Type B pancreatic cell (in vitro differentiated cells): ENCODE data around the gene LRIG2. TPM values are rescaled to one million over a fixed set of nuclear protein-coding genes. Genes with fewer than 3 reads are reported as not detected.
"Not testable (repeated sequence)": the region's sequence is repeated elsewhere in the genome, so short reads cannot be mapped to it uniquely, and the experiment has no call there.

Source experiments
- DNase-seq: peaks from one replicate; pipeline ENCODE4 v3.0.0; 2021; ENCODE audit warnings: mixed read lengths; ENCODE audit not compliant: unreplicated experiment; ENCODE audit errors: extremely low spot score
- H3K27ac Mint-ChIP-seq: 2 replicates; pipeline ENCODE4 v1.8.0; 2021; ENCODE audit warnings: mild to moderate bottlenecking, mixed read lengths
- H3K27me3 Mint-ChIP-seq: 2 replicates; pipeline ENCODE4 v1.8.0; 2021; ENCODE audit warnings: mixed read lengths
- H3K36me3 Mint-ChIP-seq: 2 replicates; pipeline ENCODE4 v1.8.0; 2021; ENCODE audit warnings: mixed read lengths
- H3K4me1 Mint-ChIP-seq: one replicate; pipeline ENCODE4 v1.8.0; 2021; ENCODE audit warnings: mixed read lengths; ENCODE audit not compliant: unreplicated experiment
- H3K4me3 Mint-ChIP-seq: 2 replicates; pipeline ENCODE4 v1.8.0; 2021; ENCODE audit warnings: mild to moderate bottlenecking, mixed read lengths
- H3K9me3 Mint-ChIP-seq: 2 replicates; pipeline ENCODE4 v1.8.0; 2021; ENCODE audit warnings: mixed read lengths
- long read RNA-seq: library from polyadenylated mRNA; unstranded; transcript quantifications from one replicate; pipeline ENCODE4 v2.0.0, GENCODE V29; 2020
- total RNA-seq: library from RNA; stranded (reverse); gene quantifications from 2 replicates; pipeline ENCODE4 v1.2.1, GENCODE V29; 2021; ENCODE audit warnings: low replicate concordance
- TF ChIP-seq, protein P1 (sequence below): fragments of 200-600 bp; sonication (generic); conservative IDR thresholded peaks from 2 replicates; pipeline ENCODE4 v1.5.0; 2021; ENCODE audit warnings: antibody characterized with exemption, mild to moderate bottlenecking

The LRIG2 gene
- total RNA-seq = 17.7 and 18.3 TPM in 2 replicates
- long read RNA-seq, full-length matches to known transcripts = 1 of 13 reads
- long read RNA-seq, partial matches to known transcripts = 6 of 13 reads
- long read RNA-seq, other reads (novel, unspliced or antisense) = 6 of 13 reads

DNA sequence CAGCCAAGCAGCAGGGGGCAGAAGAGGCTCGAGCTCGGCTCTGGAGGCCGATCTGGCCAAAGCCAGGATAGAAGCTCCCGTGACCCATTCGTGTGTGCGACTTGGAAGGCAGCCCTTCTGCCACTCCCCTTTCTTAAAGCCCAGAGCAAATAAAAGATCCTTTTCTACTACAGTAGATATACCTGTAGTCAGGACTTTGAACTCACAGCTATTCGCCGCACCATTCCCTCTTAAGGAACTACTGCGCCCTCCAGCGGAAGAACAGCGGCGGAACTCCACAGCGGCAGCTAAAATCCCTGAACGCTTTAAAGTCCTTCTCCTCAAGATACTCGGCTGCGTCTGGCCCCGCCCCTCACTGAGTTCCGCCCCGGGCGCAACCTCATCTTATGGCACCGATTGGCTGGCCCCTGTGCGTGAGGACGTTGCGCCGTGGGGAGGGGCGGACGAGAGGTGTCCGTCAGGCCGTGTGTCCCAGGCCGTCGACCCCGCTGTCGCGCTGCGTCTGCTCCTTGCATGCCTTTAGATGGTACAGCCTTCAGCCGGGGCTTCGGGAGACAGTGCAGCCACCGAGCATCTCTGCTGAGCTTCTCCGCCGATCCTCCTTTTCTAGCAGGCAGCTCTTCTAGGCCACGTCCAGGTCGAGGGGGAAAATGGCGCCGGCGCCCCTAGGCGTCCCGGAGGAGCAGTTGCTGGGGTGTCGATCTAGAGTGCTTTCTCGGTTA, at the start of gene LRIG2:
Gene LRIG2 (plus strand): TSS at position 442 of the 722 bp plus-strand sequence. CDS start 209 bp downstream, at position 651.
- no peaks in the 10 kb centered on the region for H3K27me3 Mint-ChIP-seq
- TF ChIP-seq, protein P1, sequence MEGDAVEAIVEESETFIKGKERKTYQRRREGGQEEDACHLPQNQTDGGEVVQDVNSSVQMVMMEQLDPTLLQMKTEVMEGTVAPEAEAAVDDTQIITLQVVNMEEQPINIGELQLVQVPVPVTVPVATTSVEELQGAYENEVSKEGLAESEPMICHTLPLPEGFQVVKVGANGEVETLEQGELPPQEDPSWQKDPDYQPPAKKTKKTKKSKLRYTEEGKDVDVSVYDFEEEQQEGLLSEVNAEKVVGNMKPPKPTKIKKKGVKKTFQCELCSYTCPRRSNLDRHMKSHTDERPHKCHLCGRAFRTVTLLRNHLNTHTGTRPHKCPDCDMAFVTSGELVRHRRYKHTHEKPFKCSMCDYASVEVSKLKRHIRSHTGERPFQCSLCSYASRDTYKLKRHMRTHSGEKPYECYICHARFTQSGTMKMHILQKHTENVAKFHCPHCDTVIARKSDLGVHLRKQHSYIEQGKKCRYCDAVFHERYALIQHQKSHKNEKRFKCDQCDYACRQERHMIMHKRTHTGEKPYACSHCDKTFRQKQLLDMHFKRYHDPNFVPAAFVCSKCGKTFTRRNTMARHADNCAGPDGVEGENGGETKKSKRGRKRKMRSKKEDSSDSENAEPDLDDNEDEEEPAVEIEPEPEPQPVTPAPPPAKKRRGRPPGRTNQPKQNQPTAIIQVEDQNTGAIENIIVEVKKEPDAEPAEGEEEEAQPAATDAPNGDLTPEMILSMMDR = peak; percentile 95
- H3K4me1 Mint-ChIP-seq = peaks cover 26% of the 10 kb centered on the region
- H3K36me3 Mint-ChIP-seq = peaks cover 5% of the 10 kb centered on the region
- H3K9me3 Mint-ChIP-seq = no peaks in the 10 kb centered on the region
- peak within 1 kb of the TSS; percentile 98 for H3K27ac Mint-ChIP-seq
- peak; percentile 98 for DNase-seq
- H3K4me3 Mint-ChIP-seq = peak within 1 kb of the TSS; percentile 99

DNA sequence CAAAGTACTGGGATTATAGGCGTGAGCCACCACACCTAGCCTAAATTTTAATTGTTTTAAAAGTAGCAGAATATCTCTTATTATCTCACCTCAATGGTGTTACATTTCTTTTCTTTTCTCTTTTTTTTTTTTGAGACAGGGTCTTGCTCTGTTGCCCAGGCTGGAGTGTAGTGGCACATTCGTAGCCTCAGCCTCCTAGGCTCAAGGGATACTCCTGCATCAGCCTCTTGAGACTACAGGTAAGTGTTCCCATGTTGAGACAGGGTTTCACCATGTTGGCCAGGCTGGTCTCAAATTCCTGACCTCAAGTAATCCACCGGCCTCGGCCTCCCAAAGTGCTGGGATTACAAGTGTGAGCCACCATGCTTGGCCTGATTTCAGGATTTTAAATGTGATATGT, 49.7 kb upstream of the LRIG2 start:
- H3K27me3 Mint-ChIP-seq, H3K27ac Mint-ChIP-seq, H3K36me3 Mint-ChIP-seq, H3K9me3 Mint-ChIP-seq, DNase-seq, H3K4me3 Mint-ChIP-seq: not testable (repeated sequence)
- peaks cover 21% of the 10 kb centered on the region for H3K4me1 Mint-ChIP-seq

DNA sequence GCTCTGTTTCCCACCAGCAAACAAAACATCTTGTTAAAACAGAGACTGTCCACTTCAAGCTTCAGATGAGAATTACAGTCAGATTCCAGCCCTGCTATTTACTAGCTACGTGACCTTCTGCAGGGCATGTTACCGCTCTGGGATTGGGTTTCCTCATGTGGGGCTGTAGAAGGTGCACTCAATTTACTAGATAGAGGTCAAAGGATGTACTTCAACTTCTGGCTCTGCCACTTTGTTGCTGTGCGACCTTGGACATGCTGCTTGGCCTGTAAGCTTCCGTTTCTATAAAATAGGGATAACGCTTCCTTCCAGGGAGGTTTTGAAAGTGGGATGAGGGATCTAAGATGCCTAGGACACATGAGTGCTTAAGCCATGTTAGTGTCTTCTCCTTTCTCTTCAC, 46.0 kb upstream of the LRIG2 start:
- Mint-ChIP-seq H3K27ac (no peak overlapping the region), H3K4me3 (no peak overlapping the region), H3K4me1 (peaks cover 18% of the 10 kb centered on the region), H3K27me3 (no peaks in the 10 kb centered on the region), H3K36me3 (no peaks in the 10 kb centered on the region), H3K9me3 (no peaks in the 10 kb centered on the region)
- no peak for DNase-seq
- TF ChIP-seq, protein P1 = no peak

DNA sequence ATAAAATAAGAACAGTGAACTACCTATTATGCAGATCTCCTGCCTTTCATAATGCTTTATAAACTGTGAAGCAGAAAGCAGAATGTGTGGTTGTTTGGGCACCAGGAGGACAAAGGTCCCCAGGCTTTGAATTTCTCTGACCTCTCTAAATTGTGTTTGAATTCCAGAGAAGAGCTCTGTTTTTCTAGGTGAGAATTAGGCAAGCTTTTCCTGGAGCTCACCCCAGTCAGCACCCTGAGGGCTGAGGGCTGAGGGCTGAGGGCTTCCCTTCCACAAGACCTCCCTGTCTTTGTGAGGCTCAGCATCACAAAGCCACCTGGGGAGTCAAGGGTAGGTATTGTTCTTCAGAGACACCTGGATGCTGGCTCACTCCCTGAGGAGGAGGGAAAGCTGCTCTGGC, 45.5 kb upstream of the LRIG2 start:
- H3K27ac Mint-ChIP-seq = no peak overlapping the region
- TF ChIP-seq, protein P1 = no peak
- H3K36me3 Mint-ChIP-seq = no peaks in the 10 kb centered on the region
- peaks cover 18% of the 10 kb centered on the region for H3K4me1 Mint-ChIP-seq
- H3K27me3 Mint-ChIP-seq = no peaks in the 10 kb centered on the region
- DNase-seq = no peak
- H3K4me3 Mint-ChIP-seq = no peak overlapping the region
- H3K9me3 Mint-ChIP-seq = no peaks in the 10 kb centered on the region

DNA sequence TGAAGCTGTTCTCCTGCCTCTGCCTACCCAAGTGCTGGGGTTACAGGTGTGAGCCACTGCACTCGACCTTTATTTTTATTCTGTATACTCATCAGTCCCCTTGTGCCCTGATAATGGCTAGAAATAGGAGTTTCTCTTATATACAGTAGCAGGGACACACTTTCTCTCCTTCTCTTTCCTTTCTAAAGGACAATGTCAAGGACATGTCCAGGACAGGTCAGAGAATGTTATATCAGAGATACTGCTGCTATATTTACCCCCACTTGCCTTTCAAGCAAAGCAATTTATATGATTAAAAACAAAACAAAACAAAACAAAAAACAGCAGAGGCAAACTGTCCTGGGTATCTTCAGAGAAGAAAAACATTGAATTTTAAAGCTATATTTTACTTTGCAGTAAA, 43.2 kb upstream of the LRIG2 start:
- no peaks in the 10 kb centered on the region for H3K9me3 Mint-ChIP-seq
- no peaks in the 10 kb centered on the region for H3K27me3 Mint-ChIP-seq
- no peak overlapping the region for H3K4me3 Mint-ChIP-seq
- no peak overlapping the region for H3K27ac Mint-ChIP-seq
- no peak for DNase-seq
- TF ChIP-seq, protein P1 = no peak
- no peaks in the 10 kb centered on the region for H3K36me3 Mint-ChIP-seq
- peaks cover 18% of the 10 kb centered on the region for H3K4me1 Mint-ChIP-seq

DNA sequence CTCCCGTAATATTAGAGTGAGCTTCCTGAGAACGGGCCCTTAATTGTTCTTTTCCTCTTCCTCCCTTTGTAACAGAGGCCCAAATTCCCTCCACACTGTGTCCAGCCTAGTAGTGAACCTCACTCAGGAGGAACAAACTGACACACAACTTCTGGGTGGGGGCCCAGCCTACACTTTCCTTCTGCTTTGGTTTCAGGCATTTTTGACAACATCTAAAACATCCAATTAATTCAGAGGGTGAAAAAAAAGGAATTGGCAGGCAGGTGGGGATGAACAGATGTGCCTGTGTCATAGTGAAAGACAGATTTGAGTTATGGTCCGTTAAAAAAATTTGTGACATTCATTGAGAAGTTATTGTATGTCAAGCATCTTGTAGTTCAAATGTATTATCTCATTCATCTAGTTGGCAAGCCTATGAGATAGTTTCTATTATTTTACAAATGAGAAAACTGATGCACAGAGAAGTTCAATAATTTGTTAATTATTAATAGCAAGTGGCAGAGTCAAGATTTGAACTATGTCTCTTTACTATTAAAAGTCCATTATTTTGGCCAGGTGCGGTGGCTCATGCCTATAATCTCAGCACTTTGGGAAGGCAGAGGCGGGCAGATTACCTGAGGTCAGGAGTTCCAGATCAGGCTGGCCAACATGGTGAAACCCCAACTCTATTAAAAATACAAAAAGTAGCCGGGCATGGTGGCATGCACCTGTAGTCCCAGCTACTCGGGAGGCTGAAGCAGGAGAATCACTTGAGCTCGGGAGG, 41.6 kb upstream of the LRIG2 start:
- peaks cover 18% of the 10 kb centered on the region for H3K4me1 Mint-ChIP-seq
- no peak for DNase-seq
- TF ChIP-seq, protein P1 = no peak
- no peak overlapping the region for H3K27ac Mint-ChIP-seq
- H3K9me3 Mint-ChIP-seq = no peaks in the 10 kb centered on the region
- H3K36me3 Mint-ChIP-seq = no peaks in the 10 kb centered on the region
- no peak overlapping the region for H3K4me3 Mint-ChIP-seq
- H3K27me3 Mint-ChIP-seq = no peaks in the 10 kb centered on the region
